GM19099 (cell line): ENCODE data around the gene TIPIN.
A peak's percentile ranks its signal among the peaks of the same experiment; 100 is the strongest.

Source experiments
- POLR2A ChIP-seq: IDR thresholded peaks from 3 replicates; pipeline ENCODE4 v1.6.1; 2011; ENCODE audit warnings: low read depth; ENCODE audit not compliant: insufficient read length; ENCODE audit errors: extremely low read depth

The TIPIN gene

GRCh38 chr15:66327736-66328135 lies 28.7 kb downstream of the TIPIN start:
- no peak for TF ChIP-seq POLR2A

GRCh38 chr15:66326051-66326450 lies 30.4 kb downstream of the TIPIN start:
- TF ChIP-seq POLR2A: no peak

- no peak for TF ChIP-seq POLR2A
Measured at GRCh38 chr15:66323312-66323928, 33.1 kb downstream of the TIPIN start.

GRCh38 chr15:66312144-66312543 lies 44.3 kb downstream of the TIPIN start:
- no peak for TF ChIP-seq POLR2A

- no peak for TF ChIP-seq POLR2A
Measured at GRCh38 chr15:66310786-66311185, 45.7 kb downstream of the TIPIN start.

GRCh38 chr15:66309828-66310227 lies 46.7 kb downstream of the TIPIN start:
- TF ChIP-seq POLR2A: no peak

GRCh38 chr15:66308531-66308930 lies 48.0 kb downstream of the TIPIN start:
- no peak for TF ChIP-seq POLR2A

GRCh38 chr15:66306381-66306780 lies 50.1 kb downstream of the TIPIN start:
- no peak for TF ChIP-seq POLR2A

GRCh38 chr15:66302489-66303278 lies 53.8 kb downstream of the TIPIN start:
- TF ChIP-seq POLR2A: no peak

- no peak for TF ChIP-seq POLR2A
Measured at GRCh38 chr15:66298803-66299251, 57.7 kb downstream of the TIPIN start.

- no peak for TF ChIP-seq POLR2A
Measured at GRCh38 chr15:66296186-66296585, 60.3 kb downstream of the TIPIN start.

GRCh38 chr15:66294932-66295235 lies 61.6 kb downstream of the TIPIN start:
- TF ChIP-seq POLR2A: no peak

- no peak for TF ChIP-seq POLR2A
Measured at GRCh38 chr15:66294157-66294931, 62.1 kb downstream of the TIPIN start.

GRCh38 chr15:66293419-66294156 lies 62.9 kb downstream of the TIPIN start, which contains the start of gene DIS3L:
DIS3L (plus strand) TSS chr15:66293568; CDS start chr15:66293597, 29 bp downstream.
- TF ChIP-seq POLR2A: peak; percentile 78
